Sigmoid colon (tissue), 7 donors: ENCODE measurements around the gene RCOR1. TPM values are rescaled to one million over a fixed set of nuclear protein-coding genes. Genes with fewer than 3 reads are reported as not detected.

ENCODE experiments used
- DNase-seq: peaks from one replicate; pipeline ENCODE4 v3.0.0-alpha.2; 2019
- H3K27ac ChIP-seq, 4 donors: fragments of 200-600 bp; sonication (generic); one replicate each; pipeline ENCODE4 v1.5.1; 2016 to 2019; ENCODE audit warnings: mild to moderate bottlenecking in 1 of 4
- H3K27me3 ChIP-seq, 3 donors: fragments of 200-600 bp; sonication (generic); one replicate each; pipeline ENCODE4 v1.5.1; 2019; ENCODE audit warnings: mild to moderate bottlenecking in 1 of 3
- H3K36me3 ChIP-seq, 4 donors: fragments of 200-600 bp; sonication (generic); one replicate each; pipeline ENCODE4 v1.5.1; 2016 to 2019
- H3K4me1 ChIP-seq, 4 donors: fragments of 200-600 bp; sonication (generic); one replicate each; pipeline ENCODE4 v1.5.1; 2017 to 2019
- H3K4me3 ChIP-seq, 4 donors: fragments of 200-600 bp; sonication (generic); one replicate each; pipeline ENCODE4 v1.5.1; 2017 to 2019; ENCODE audit warnings: mild to moderate bottlenecking in 2 of 4, moderate library complexity in 1 of 4
- H3K9me3 ChIP-seq, 4 donors: fragments of 200-600 bp in 3 of 4; sonication (generic) in 3 of 4; one replicate each; pipeline versions ENCODE4 v1.5.1 to v1.6.1; 2013 to 2019
- CTCF ChIP-seq, 4 experiments: fragments of 450-650 bp in 3 of 4; fragments of 200-600 bp in 1 of 4; IDR thresholded peaks; one replicate each; pipeline ENCODE4 v1.5.1; 2016 to 2019; ENCODE audit warnings: antibody characterized with exemption in 4 of 4, mild to moderate bottlenecking in 3 of 4, moderate library complexity in 2 of 4
- EP300 ChIP-seq, 4 donors: sonication (generic); formaldehyde crosslinking; IDR thresholded peaks; one replicate each; pipeline ENCODE4 v1.6.1; 2017; ENCODE audit warnings: antibody characterized with exemption in 4 of 4
- POLR2A ChIP-seq, 2 donors: fragments of 450-650 bp; IDR thresholded peaks; one replicate each; pipeline ENCODE4 v1.6.1; 2016; ENCODE audit warnings: antibody characterized with exemption in 2 of 2, mild to moderate bottlenecking in 2 of 2, moderate library complexity in 2 of 2
- POLR2AphosphoS5 ChIP-seq, 4 donors: sonication (generic); formaldehyde crosslinking; IDR thresholded peaks; one replicate each; pipeline ENCODE4 v1.6.1; 2017; ENCODE audit warnings: antibody characterized with exemption in 4 of 4
- WGBS, 2 donors: extraction: QIAGEN DNeasy Blood & Tissue Kit; methylation state at CpG; one replicate each; pipeline ENCODE4 v1.1.7; 2013; 5-methylcytosine and 5-hydroxymethylcytosine counted together
- intact Hi-C: fragments of 100-400 bp; cut with DNase I; formaldehyde crosslinking; loops from one replicate; pipeline ENCODE4 v1.15.1; 2023
- polyA plus RNA-seq, 3 donors: library from polyadenylated mRNA; stranded (reverse); fragments of 200-250 nt; gene quantifications; one replicate each; pipeline ENCODE4 v1.2.3, GENCODE V29; 2013
- total RNA-seq, 4 donors: library from RNA; depleted of rRNA; stranded (reverse); fragments of >200 nt; gene quantifications; one replicate each; pipeline ENCODE4 v1.1.0, GENCODE V29; 2016
- donor health status: healthy with polysubstance abuse.
- donor health status: Bipolar disorder and iron deficiency.
- donor health status: healthy.

RCOR1 gene
- total and polyA plus RNA-seq, 7 donors: 7.2 to 12.5 (median 11.8) TPM

- intact Hi-C loops: loop anchor here (10.0 kb wide), 1 partner anchor 172 kb away; no protein-coding TSS in a partner anchor
- Histone ChIP-seq H3K27ac (no peak overlapping the region), H3K4me1 (peaks cover 0 to 51% (median 25%) of the 10 kb centered on the region in 4 donors), H3K4me3 (no peak overlapping the region), H3K9me3 (no peaks in the 10 kb centered on the region), H3K36me3 (no peaks in the 10 kb centered on the region), H3K27me3 (no peaks in the 10 kb centered on the region)
- DNase-seq: no peak
- 20 to 67% methylated on average over 8 of the region's 8 CpGs for WGBS, 2 donors
- TF ChIP-seq POLR2A (IDR thresholded peaks at IDR 0.05) (no peak), EP300 (IDR thresholded peaks at IDR 0.05) (no peak)
Observed at GRCh38 chr14:102696332-102696731, 103.9 kb downstream of the RCOR1 start.

- H3K9me3 ChIP-seq: no peaks in the 10 kb centered on the region
- 9 to 28% methylated on average over 3 of the region's 3 CpGs for WGBS, 2 donors
- no peak overlapping the region for H3K4me3 ChIP-seq
- no peaks in the 10 kb centered on the region for H3K27me3 ChIP-seq
- no peak for TF ChIP-seq CTCF (IDR thresholded peaks at IDR 0.05)
- TF ChIP-seq EP300 (IDR thresholded peaks at IDR 0.05): no peak
- no peak for TF ChIP-seq POLR2AphosphoS5 (IDR thresholded peaks at IDR 0.05)
- no peak for TF ChIP-seq POLR2A (IDR thresholded peaks at IDR 0.05)
- no peaks in the 10 kb centered on the region for H3K36me3 ChIP-seq
- intact Hi-C loops: loop anchor here (10.0 kb wide), 1 partner anchor 172 kb away; no protein-coding TSS in a partner anchor
- H3K4me1 ChIP-seq: peaks cover 0 to 51% (median 25%) of the 10 kb centered on the region in 4 donors
- DNase-seq: no peak
- no peak overlapping the region for H3K27ac ChIP-seq
Observed at GRCh38 chr14:102696856-102697495, 104.5 kb downstream of the RCOR1 start.

GRCh38 chr14:102697501-102697900, 105.1 kb downstream of the RCOR1 start:
- peaks cover 0 to 51% (median 25%) of the 10 kb centered on the region in 4 donors for H3K4me1 ChIP-seq

GRCh38 chr14:102699416-102700110, 107.1 kb downstream of the RCOR1 start:
- no peaks in the 10 kb centered on the region for H3K36me3 ChIP-seq
- intact Hi-C loops: loop anchor here (10.0 kb wide), 1 partner anchor 175 kb away; no protein-coding TSS in a partner anchor
- TF ChIP-seq EP300 (IDR thresholded peaks at IDR 0.05) (no peak), POLR2A (IDR thresholded peaks at IDR 0.05) (no peak), CTCF (IDR thresholded peaks at IDR 0.05) (no peak), POLR2AphosphoS5 (IDR thresholded peaks at IDR 0.05) (no peak)
- peaks cover 0 to 42% (median 25%) of the 10 kb centered on the region in 4 donors for H3K4me1 ChIP-seq
- DNase-seq: no peak
- H3K9me3 ChIP-seq: no peaks in the 10 kb centered on the region
- H3K27me3 ChIP-seq: no peaks in the 10 kb centered on the region
- 89 to 92% methylated on average over 2 of the region's 2 CpGs for WGBS, 2 donors
- H3K4me3 ChIP-seq: no peak overlapping the region
- H3K27ac ChIP-seq: no peak overlapping the region

More at GRCh38 chr14:102697501-102697900, 105.1 kb downstream of the RCOR1 start:
- H3K36me3 ChIP-seq: no peaks in the 10 kb centered on the region
- H3K9me3 ChIP-seq: no peaks in the 10 kb centered on the region
- DNase-seq: no peak
- intact Hi-C loops: loop anchor here (10.0 kb wide), 1 partner anchor 173 kb away; no protein-coding TSS in a partner anchor
- H3K27ac ChIP-seq: no peak overlapping the region
- H3K4me3 ChIP-seq: no peak overlapping the region
- no peak for TF ChIP-seq EP300 (IDR thresholded peaks at IDR 0.05)
- TF ChIP-seq POLR2A (IDR thresholded peaks at IDR 0.05): no peak
- TF ChIP-seq CTCF (IDR thresholded peaks at IDR 0.05): no peak
- TF ChIP-seq POLR2AphosphoS5 (IDR thresholded peaks at IDR 0.05): no peak
- 94 to 95% methylated on average over 6 of the region's 6 CpGs for WGBS, 2 donors
- no peaks in the 10 kb centered on the region for H3K27me3 ChIP-seq

GRCh38 chr14:102708494-102708893, 116.0 kb downstream of the RCOR1 start:
- H3K9me3 ChIP-seq: no peaks in the 10 kb centered on the region
- H3K27ac ChIP-seq: no peak overlapping the region
- TF ChIP-seq CTCF (IDR thresholded peaks at IDR 0.05): no peak
- no peak for TF ChIP-seq POLR2A (IDR thresholded peaks at IDR 0.05)
- TF ChIP-seq EP300 (IDR thresholded peaks at IDR 0.05): no peak
- TF ChIP-seq POLR2AphosphoS5 (IDR thresholded peaks at IDR 0.05): no peak
- no peak overlapping the region for H3K4me3 ChIP-seq
- intact Hi-C loops: no loop called here
- H3K36me3 ChIP-seq: peaks cover 0 to 48% (median 5%) of the 10 kb centered on the region in 4 donors
- no peaks in the 10 kb centered on the region for H3K27me3 ChIP-seq
- DNase-seq: no peak
- 93 to 96% methylated on average over 9 of the region's 9 CpGs for WGBS, 2 donors
- no peaks in the 10 kb centered on the region for H3K4me1 ChIP-seq
